GM12872 (cell line): ENCODE measurements around the gene STAT4.

Source experiments
- CTCF ChIP-seq: IDR thresholded peaks from 3 replicates; pipeline ENCODE4 v1.5.1; 2011; ENCODE audit warnings: low read depth, mild to moderate bottlenecking, low read length, moderate library complexity; ENCODE audit not compliant: insufficient read depth

Gene STAT4

GRCh38 chr2:191006997-191007783, 143.6 kb downstream of the STAT4 start:
- TF ChIP-seq CTCF = no peak

GRCh38 chr2:191006297-191006696, 144.5 kb downstream of the STAT4 start:
- TF ChIP-seq CTCF = no peak

- TF ChIP-seq CTCF = no peak
Measured at GRCh38 chr2:191003405-191004309, 147.1 kb downstream of the STAT4 start.

- no peak for TF ChIP-seq CTCF
Measured at GRCh38 chr2:191001624-191002023, 149.2 kb downstream of the STAT4 start.

- no peak for TF ChIP-seq CTCF
Measured at GRCh38 chr2:191001032-191001431, 149.8 kb downstream of the STAT4 start.

GRCh38 chr2:190999949-191000665, 150.7 kb downstream of the STAT4 start:
- TF ChIP-seq CTCF = no peak

GRCh38 chr2:190999058-190999457, 151.7 kb downstream of the STAT4 start:
- no peak for TF ChIP-seq CTCF
